HG02610 (cell line): Measurements from ENCODE around the gene CAPRIN1.
A peak's percentile ranks its signal among the peaks of the same experiment; 100 is the strongest.

ENCODE experiments used
- ATAC-seq: cut with Tn5 transposase; IDR thresholded peaks from one replicate; pipeline ENCODE4 v1.9.1; 2021; ENCODE audit warnings: mild to moderate bottlenecking, moderate library complexity; ENCODE audit not compliant: unreplicated experiment

The CAPRIN1 gene, protein sequence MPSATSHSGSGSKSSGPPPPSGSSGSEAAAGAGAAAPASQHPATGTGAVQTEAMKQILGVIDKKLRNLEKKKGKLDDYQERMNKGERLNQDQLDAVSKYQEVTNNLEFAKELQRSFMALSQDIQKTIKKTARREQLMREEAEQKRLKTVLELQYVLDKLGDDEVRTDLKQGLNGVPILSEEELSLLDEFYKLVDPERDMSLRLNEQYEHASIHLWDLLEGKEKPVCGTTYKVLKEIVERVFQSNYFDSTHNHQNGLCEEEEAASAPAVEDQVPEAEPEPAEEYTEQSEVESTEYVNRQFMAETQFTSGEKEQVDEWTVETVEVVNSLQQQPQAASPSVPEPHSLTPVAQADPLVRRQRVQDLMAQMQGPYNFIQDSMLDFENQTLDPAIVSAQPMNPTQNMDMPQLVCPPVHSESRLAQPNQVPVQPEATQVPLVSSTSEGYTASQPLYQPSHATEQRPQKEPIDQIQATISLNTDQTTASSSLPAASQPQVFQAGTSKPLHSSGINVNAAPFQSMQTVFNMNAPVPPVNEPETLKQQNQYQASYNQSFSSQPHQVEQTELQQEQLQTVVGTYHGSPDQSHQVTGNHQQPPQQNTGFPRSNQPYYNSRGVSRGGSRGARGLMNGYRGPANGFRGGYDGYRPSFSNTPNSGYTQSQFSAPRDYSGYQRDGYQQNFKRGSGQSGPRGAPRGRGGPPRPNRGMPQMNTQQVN

DNA sequence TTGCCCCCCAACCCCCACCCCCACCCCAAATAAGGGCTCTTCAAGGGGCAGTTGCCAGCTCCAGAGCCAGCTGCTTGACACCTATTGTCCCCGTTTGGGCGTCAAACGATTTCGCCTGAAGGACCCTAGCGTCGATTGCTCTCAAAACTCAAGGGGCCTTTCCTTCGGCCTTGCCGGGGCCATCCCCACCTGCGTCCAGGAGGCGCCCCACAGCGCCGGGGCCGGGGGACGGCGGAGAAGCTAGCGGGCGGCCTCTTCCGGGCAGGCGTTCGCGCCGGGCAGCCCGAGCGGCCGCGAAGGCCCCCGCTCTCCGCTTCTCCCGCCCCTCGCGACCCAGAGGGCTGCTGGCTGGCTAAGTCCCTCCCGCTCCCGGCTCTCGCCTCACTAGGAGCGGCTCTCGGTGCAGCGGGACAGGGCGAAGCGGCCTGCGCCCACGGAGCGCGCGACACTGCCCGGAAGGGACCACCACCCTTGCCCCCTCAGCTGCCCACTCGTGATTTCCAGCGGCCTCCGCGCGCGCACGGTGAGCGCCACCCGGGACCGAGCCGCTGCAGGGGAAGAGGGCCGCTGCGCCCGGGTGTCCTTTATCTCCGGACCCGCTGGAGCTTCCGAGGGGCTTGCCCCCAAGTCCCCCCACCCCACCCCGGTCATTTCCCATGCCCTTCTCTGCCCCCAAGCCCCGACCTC, at the start of gene CAPRIN1:
CAPRIN1 (plus strand) TSS at position 383 of the 687 bp plus-strand sequence. CDS start 690 bp downstream, outside the sequence.
- ATAC-seq = peak; percentile 71

DNA sequence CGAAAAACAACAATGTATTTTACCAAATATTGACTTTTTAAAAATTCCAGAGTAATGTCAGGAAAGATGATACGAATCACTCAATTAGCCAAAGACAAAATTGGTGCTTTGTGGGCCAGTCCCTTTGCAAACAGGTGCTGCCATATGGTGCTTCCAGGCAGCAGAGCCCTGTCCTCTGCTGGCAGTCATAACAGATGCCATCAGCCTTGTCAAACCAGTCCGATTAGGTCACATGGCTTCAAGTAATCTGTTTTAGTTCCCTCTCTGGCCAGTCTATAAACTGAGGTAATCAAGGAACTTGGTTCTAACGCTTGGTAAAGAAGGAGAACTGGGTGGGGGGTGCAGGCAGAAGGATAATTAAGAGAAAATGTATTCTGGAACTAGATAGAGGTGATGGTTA, 49.1 kb upstream of the CAPRIN1 start:
- ATAC-seq = no peak

DNA sequence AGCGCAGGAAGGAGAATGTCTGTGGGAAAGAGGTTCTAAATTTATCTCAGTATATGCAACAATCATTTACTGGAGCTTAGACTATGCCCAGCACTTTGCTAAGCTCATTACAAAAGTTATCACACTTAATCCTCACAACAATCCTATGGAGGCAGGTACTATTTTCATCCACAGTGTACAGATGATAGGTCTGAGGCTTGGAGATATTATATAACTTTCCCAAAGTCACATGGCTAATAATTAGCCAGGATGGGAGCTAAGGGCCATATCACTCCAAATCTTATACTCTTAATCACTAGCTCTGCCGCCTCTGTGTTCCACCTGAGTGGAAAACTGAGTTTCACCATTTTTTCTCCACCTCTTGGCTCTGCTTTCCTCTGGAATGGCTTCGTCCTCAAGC, 47.3 kb upstream of the CAPRIN1 start:
- no peak for ATAC-seq

DNA sequence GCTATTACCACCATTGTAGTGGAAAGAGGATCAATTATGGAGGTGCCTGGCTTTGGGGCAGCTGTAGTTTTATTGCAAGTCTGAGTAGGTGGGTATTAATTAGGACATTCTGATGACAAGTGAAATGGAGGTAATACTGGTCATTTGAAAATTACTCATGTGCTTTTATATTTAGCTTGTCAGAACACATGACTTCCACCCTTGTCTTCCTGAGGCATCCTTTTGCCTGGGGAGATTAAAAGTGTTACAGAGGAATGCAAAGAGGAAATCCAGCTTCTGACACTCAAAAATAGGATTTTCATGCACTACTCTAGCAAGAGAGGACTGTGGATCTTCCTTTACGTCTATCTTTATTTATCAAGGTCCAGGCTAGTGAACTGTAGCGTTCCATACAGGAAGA, 44.7 kb upstream of the CAPRIN1 start:
- no peak for ATAC-seq

DNA sequence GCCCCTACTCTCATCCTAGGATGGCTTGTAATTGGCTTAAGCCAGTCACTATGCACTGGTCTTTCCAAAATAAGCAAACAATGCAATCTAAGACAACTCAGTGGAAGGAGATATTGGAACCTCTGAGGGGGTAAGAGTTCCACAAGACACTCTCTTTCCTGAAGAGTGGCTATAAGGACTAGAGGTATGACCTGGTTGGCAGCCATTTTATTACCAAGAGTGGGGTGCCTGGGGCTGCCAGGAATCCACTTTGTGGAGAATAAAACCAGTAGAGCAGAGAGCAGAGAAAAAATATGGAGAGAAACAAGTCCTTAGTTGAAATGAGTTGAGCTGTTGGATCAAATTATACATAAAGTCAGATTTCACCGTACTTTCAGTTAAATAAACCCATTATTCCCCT, 38.8 kb upstream of the CAPRIN1 start:
- no peak for ATAC-seq

DNA sequence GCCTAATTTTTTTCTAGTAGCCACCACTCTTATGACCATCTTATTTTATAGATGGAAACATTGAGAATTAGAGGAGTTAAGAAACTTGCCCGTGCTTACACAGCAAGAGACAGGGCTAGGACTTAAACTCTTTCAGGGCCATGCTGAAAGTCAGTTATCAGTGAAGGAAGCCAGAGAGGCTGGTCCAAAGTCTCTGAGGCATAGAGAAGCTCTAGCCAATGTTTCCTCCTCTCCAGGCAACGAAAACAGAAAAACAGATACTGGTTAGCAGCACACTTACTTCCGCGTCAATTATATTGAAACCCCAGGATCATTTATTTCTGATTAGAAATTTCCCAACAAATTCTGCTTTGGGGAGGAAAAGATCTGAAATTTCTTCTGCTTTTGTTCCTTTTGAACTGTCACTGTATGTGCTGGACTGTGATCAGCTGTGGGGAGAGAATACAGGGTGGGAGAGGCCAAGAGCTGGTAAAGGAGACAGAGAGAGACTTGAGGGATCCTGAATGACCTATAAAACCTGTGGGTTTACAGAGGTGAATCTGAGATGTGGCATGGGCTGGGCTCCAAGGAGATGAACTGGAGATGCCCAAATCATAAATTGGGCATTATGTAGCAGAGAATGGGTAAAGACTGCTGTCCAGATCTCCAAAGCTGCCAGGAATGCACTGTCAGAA, 37.5 kb upstream of the CAPRIN1 start:
- ATAC-seq = no peak

DNA sequence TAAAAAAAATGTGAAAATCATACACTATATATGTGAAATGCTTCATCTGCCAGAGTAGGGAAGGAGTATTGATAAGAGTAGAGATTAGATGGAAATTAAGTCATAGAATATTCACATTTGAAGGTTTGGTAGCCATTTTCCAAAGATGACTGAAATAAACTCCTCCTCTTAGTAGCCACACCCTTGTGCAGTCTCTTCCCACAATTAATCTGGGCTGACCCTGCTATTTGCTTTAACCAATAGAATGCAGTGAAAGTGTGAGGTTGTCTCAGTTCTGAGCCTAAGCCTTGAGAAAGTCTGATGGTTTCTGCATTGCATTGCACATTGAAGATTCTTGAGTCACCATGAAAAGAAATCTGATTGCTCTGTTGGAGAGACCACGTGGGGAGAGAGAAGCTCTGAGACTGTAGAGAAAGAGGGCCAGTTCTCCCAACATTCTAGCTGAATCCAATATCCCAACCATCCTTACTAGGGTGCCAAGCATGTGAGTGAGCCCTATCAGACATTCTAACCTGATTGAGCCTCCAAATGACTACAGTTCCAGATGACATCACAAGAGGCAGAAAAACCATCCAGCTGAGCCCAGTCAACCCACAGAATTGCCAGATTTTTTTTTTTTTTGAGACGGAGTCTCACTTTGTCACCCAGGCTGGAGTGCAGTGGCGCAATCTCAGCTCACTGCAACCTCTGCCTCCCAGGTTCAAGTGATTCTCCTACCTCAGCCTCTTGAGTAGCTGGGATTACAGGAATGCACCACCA, 29.4 kb upstream of the CAPRIN1 start:
- no peak for ATAC-seq

DNA sequence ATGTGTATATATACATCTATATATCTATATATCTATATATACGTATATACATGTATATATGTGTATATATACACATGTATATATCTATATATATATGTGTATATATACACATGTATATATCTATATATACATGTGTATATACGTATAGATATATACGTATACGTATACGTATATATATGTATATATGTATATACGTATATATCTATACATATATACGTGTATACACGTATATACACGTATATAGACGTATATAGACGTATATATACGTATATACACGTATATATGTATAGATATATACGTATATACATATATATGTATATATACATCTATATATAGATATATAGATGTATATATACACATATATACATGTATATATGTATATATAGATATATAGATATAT, 25.1 kb upstream of the CAPRIN1 start:
- no peak for ATAC-seq

DNA sequence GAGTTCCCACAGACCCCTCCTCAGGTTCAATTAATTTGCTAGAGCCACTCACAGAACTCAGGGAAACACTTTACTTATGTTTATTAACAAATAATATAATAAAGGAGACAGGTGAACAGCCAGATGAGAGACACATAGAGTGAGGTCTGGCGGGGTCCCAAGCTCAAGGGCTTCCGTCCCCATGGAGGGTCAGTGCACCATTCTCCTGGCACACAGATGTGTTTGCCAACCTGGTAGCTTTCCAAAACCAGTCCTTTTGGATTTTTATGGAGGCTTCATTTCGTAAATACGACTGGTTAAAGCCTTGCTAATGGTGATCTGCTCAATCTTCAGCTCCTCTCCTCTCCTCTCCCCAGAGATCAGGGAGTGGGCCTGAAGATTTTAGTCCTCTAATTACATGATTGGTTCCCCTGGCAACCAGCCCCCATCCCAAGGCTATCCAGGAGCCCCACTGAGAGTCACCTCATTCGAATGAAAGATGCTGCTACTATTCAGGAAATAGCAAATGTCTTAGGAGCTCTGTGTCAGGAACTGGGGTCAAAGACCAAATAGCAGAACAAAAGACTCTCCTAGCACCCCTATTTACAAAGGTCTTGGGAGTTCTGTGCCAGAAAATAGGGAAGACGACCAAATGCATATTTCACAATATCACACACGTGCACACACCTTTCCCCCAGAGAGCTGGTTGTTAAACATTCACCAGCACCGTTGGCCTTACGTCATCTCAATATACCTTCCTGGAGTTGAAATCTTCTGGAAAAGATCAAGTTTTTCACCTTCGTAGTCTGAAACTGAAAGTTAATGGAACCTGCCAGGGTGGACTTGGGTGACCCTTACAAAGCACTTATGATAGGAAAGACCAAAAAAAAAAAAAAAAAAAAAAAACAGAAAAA, 23.8 kb upstream of the CAPRIN1 start:
- no peak for ATAC-seq

DNA sequence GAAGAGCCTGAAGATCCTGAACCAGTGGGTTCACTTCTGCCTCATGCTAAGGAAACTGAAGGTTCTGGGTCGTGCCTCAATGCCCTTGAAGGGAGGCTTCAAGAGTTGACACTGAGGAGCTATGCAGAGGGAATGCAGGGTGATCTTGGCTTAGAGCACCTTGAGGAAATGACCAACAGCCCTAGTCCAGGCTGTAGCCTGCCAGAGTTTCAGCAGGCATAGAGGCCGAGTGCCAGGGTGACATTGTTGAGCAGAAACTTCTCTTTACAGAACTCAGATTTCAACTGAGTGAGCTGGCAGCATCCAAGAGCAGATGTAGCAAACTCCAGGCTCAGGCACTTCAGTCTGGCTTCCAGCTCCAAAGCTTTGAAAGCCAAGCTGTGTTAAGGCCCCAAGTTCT, 23.1 kb upstream of the CAPRIN1 start:
- ATAC-seq = no peak

DNA sequence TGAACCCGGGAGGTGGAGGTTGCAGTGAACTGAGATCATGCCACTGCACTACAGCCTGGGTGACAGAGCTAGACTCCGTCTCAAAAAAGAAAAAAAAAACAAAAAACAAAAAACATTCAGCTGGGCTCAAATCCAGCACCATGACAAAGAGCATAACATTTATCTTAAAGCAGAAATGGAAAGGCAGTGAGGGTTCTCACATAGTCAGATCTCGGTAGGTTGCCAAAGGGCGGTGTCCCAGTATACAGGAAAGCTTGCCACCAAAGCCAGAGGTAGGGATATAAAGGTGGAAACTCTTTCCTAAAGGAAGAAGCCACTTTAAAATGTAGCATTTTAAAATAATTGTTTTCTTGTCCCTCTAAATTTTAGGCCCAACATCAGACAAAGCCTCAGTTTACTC, 22.4 kb upstream of the CAPRIN1 start:
- no peak for ATAC-seq

DNA sequence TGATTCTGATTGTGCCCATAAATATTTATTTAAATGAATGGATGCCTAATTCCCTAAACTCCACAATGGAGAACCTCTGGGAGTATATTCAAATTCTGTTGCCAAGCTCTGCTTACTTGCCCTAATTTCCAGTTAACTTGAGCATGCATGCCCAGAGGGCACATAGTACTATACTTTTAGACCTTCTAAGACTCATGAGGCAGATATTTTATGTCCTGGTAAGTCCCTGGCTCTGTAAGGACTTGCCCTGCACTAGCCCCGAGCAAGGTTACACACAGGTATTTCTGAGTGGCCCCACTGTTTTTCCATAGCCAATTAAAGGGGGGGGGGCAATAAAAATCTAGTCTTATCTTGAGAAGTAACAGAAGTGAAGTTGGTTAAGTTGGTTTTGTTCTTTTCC, 21.1 kb upstream of the CAPRIN1 start:
- ATAC-seq = no peak

DNA sequence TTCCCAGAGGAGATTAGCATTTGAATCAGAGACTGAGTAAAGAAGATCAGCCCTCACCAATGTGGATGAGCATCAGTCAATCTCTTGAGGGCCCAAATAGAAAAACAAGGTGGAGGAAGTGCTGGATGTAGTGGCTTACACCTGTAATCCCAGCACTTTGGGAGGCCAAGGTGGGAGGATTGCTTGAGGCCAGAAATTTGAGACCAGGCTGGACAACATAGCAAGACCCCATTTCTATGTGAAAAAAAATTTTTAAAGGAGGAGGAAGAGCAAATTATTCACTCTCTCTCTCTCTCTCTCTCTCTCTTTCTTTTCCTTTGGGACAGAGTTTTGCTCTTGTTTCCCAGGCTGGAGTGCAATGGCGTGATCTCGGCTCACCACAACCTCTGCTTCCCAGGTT, 18.1 kb upstream of the CAPRIN1 start:
- no peak for ATAC-seq

DNA sequence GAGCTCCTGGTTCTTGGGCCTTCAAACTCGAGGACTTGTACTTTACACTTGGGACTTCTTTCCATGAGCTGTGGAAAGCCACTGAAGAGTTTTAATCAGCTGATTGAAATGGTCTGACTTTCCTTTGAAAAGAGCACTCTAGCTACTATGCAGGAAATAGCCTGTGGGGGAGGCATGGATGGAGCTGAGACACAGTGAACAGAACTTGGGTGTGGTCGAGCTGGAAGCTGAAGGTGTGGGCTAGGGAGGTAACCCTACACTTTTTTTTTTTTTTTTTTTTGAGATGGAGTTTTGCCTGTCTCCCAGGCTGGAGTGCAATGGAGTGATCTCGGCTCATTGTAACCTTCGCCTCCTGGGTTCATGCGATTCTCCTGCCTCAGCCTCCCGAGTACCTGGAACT, 17.5 kb upstream of the CAPRIN1 start:
- no peak for ATAC-seq

DNA sequence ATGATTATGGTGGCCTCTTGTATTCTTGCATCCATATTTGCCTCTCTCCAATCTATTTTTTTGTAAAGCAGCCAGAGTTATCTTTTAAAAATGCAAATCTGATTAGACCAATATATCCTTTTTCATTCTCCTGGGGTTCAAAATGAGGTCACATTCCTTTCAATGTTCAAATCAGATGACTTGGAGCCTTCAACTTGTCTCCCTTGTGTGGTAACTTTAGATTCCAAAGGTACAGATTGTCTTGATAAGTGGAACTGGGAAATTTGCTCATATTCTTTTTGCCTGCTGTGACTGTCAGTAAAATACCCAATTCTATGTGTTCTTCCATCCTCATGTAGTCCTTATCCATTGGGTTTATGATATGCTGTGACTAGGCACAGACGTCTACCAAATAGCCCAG, 15.1 kb upstream of the CAPRIN1 start:
- ATAC-seq = no peak

DNA sequence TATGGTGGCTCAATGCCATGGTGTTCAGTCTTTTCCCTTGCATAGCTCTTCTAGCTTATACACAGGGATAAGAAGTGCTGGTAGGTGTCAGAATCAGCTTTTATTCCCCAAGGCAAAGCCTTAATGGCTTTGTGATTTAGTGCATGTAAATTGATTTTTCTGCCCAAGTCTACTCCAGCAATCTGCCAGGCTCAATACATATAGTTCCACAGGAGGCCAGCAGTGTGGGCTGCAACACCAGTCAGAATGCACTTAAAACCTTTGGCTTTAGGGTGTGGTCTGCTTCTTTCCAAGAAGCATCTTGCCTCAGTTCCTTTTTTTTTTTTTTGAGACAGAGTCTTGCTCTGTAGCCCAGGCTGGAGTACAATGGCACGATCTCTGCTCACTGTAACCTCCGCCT, 14.5 kb upstream of the CAPRIN1 start:
- ATAC-seq = no peak

DNA sequence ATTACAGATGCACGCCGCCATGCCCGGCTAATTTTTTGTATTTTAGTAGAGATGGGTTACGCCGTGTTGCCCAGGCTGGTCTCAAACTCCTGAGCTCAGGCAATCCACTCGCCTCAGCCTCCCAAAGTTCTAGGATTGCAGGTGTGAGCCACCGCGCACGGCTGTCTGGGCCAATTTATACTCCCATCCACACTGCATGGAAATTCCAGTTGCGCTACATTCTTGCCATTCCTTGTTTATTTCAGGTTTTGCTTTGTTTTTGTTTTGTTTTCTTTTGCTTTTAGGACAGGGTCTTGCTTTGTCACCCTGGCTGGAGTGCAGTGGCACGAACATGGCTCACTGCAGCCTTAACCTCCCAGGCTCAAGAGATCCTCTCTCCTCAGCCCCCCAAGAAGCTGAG, 11.0 kb upstream of the CAPRIN1 start:
- ATAC-seq = no peak

DNA sequence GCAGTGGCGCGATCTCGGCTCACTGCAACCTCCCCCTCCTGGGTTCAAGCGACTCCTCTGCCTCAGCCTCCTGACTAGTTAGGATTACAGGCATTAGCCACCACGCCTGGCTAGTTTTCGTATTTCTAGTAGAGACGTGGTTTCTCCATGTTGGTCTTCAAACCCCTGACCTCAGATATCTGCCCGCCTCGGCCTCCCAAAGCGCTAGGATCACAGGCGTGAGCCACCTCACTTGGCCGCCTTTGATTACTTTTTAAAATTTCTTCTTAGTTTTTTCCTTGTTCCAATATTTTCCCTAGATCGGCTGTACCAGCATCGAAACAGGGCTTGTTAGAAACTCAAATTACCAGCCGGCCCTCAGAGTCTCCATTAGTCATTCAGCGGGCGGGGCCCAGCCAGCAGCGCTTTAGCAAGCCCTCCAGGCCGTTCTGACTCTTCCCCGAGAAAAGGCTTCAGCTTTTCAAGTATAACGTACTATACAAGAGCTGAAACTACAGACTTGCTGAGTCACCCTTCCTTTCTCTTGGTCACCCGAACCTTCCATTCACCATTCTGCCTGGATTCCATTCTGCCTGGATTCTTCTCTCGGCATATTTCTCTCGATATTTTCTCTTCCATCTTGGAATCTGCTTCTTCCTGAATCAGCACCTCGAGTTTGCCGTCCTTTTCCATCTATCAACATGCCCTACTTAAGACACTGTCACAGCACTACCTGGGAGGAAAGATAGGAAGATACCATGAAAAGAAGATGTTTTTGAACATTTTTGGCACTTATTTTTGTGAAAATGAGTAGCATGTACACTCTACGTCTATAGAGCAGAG, 6.7 kb upstream of the CAPRIN1 start:
- ATAC-seq = peak; percentile 56

DNA sequence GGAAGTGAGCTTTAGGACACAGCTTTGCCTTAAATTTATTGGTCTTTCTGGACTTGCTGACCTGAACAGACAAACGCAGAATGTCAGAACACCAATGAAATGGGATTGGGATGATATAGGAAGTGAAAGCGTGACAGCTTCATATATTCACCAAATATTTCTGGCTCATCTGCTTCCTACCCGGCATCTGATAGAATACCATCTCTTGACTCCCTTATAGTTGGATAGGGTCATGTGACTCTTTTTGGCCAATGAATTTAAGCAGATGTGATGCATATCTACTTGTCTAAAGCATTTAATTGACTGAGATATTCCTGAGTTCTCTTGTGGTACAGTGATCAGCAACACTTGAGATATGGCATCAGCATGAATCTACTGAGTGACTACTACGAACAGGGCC, 2.5 kb upstream of the CAPRIN1 start:
- ATAC-seq = no peak
